H1 (cell line): ENCODE measurements around the gene PDCL3. TPM values are rescaled to one million over a fixed set of nuclear protein-coding genes. Genes with fewer than 3 reads are reported as not detected.
A peak's percentile ranks its signal among the peaks of the same experiment; 100 is the strongest.

Source experiments
- CTCF ChIA-PET: fragments of 300-600 bp; sonication (Branson Sonifier 250); formaldehyde crosslinking; loops from one replicate; lab custom pipeline; 2021; ENCODE audit not compliant: partially characterized antibody; lab: Charles Lee
- POLR2A ChIA-PET: fragments of 300-600 bp; sonication (Branson Sonifier 250); formaldehyde crosslinking; loops from one replicate; lab custom pipeline; 2021; ENCODE audit warnings: inconsistent platforms; ENCODE audit not compliant: partially characterized antibody; lab: Charles Lee
- DNase-seq, 2 experiments: peaks; one replicate each; pipeline versions ENCODE4 v3.0.0 to v3.0.0-alpha.2; 2010 to 2022; ENCODE audit warnings: low spot score in 2 of 2, low read depth in 1 of 2, mixed read lengths in 1 of 2
- FAIRE-seq: peaks from 2 replicates; lab custom pipeline; 2011; peaks lifted over from hg19 to GRCh38; lab: Jason Lieb, UNC
- H2AFZ ChIP-seq: 2 replicates; pipeline ENCODE4 v1.8.1; 2012; ENCODE audit warnings: low read length, inconsistent platforms
- H2AK5ac ChIP-seq: 2 replicates; pipeline ENCODE4 v1.6.1; 2013; ENCODE audit warnings: low read depth, low read length
- H2BK120ac ChIP-seq: replicated peaks from 2 replicates; pipeline ENCODE3; 2013; ENCODE audit warnings: low read depth, low read length, inconsistent platforms
- H2BK12ac ChIP-seq: 2 replicates; pipeline ENCODE4 v1.6.1; 2013; ENCODE audit warnings: low read depth, low read length
- H2BK15ac ChIP-seq: 2 replicates; pipeline ENCODE4 v1.6.1; 2013; ENCODE audit warnings: low read length
- H2BK20ac ChIP-seq: 2 replicates; pipeline ENCODE4 v1.6.1; 2013; ENCODE audit warnings: low read length
- H2BK5ac ChIP-seq: 2 replicates; pipeline ENCODE4 v1.6.1; 2013; ENCODE audit warnings: low read depth, low read length
- H3K14ac ChIP-seq: 2 replicates; pipeline ENCODE4 v1.6.1; 2013; ENCODE audit warnings: inconsistent platforms; ENCODE audit not compliant: insufficient read length
- H3K18ac ChIP-seq: 2 replicates; pipeline ENCODE4 v1.6.1; 2013; ENCODE audit warnings: low read length; ENCODE audit errors: extremely low read depth
- H3K23ac ChIP-seq: 2 replicates; pipeline ENCODE4 v1.6.1; 2013; ENCODE audit warnings: inconsistent platforms; ENCODE audit not compliant: insufficient read length
- H3K23me2 ChIP-seq: 2 replicates; pipeline ENCODE4 v1.6.1; 2013; ENCODE audit warnings: low read depth, low read length
- H3K27ac ChIP-seq: 2 replicates; pipeline ENCODE4 v1.6.1; 2011; ENCODE audit warnings: low read depth, low read length, inconsistent platforms
- H3K27me3 ChIP-seq, 4 experiments: replicated peaks in 1 of 4; 1 replicate in 1 of 4; 2 replicates in 3 of 4; pipeline versions ENCODE4 v1.6.1 to v1.8.1; 2011 to 2013; ENCODE audit warnings: low read length in 3 of 4, mild to moderate bottlenecking in 3 of 4, inconsistent platforms in 2 of 4, mixed read lengths in 2 of 4, moderate library complexity in 1 of 4; ENCODE audit not compliant: control insufficient read depth in 3 of 4, insufficient read depth in 3 of 4; ENCODE audit errors: extremely low read depth in 1 of 4
- H3K36me3 ChIP-seq, 4 experiments: 2 replicates each; pipeline versions ENCODE4 v1.6.1 to v1.8.1; 2011 to 2013; ENCODE audit warnings: mild to moderate bottlenecking in 4 of 4, low read length in 3 of 4, moderate library complexity in 2 of 4, control low read depth in 1 of 4, inconsistent platforms in 1 of 4; ENCODE audit not compliant: insufficient read depth in 4 of 4, control insufficient read depth in 2 of 4
- H3K4ac ChIP-seq: replicated peaks from 2 replicates; pipeline ENCODE3; 2013; ENCODE audit warnings: low read length, low read depth, mixed read lengths, inconsistent platforms; ENCODE audit not compliant: insufficient read length
- H3K4me1 ChIP-seq, 4 experiments: replicated peaks in 1 of 4; 1 replicate in 1 of 4; 2 replicates in 3 of 4; pipeline versions ENCODE4 v1.6.1 to v1.8.1; 2011 to 2013; ENCODE audit warnings: low read length in 3 of 4, inconsistent platforms in 2 of 4, mixed read lengths in 1 of 4; ENCODE audit not compliant: insufficient read depth in 4 of 4, control insufficient read depth in 3 of 4
- H3K4me2 ChIP-seq, 2 experiments: 2 replicates each; pipeline versions ENCODE4 v1.6.1 to v1.8.1; 2011 to 2013; ENCODE audit warnings: low read depth in 2 of 2, low read length in 2 of 2, control low read depth in 1 of 2, inconsistent platforms in 1 of 2, mild to moderate bottlenecking in 1 of 2; ENCODE audit not compliant: insufficient read depth in 1 of 2
- H3K4me3 ChIP-seq, 4 experiments: fragments of 200-600, 300-600 bp in 1 of 4; sonication (generic), shearing (Covaris generic), sonication (Bioruptor Twin) in 1 of 4; 2 replicates each; pipeline versions ENCODE4 v1.5.1 to v1.8.1; 2011 to 2016; ENCODE audit warnings: low read length in 4 of 4, low read depth in 3 of 4, control low read depth in 2 of 4, inconsistent platforms in 2 of 4, mild to moderate bottlenecking in 2 of 4, mixed read lengths in 1 of 4, moderate library complexity in 1 of 4; ENCODE audit not compliant: insufficient read depth in 2 of 4; ENCODE audit errors: extremely low read depth in 1 of 4
- H3K56ac ChIP-seq: replicated peaks from 2 replicates; pipeline ENCODE3; 2013; ENCODE audit warnings: low read depth, mild to moderate bottlenecking, mixed read lengths, low read length, inconsistent platforms; ENCODE audit not compliant: insufficient read length
- H3K79me1 ChIP-seq: 2 replicates; pipeline ENCODE4 v1.6.1; 2013; ENCODE audit warnings: low read depth, low read length, control low read depth
- H3K79me2 ChIP-seq, 2 experiments: 2 replicates each; pipeline versions ENCODE4 v1.6.1 to v1.8.1; 2012 to 2013; ENCODE audit warnings: low read length in 2 of 2, mild to moderate bottlenecking in 2 of 2, inconsistent platforms in 1 of 2; ENCODE audit not compliant: insufficient read depth in 2 of 2, control insufficient read depth in 1 of 2
- H3K9ac ChIP-seq, 4 experiments: replicated peaks in 1 of 4; 1 replicate in 1 of 4; 2 replicates in 3 of 4; pipeline versions ENCODE4 v1.6.1 to v1.8.1; 2011 to 2013; ENCODE audit warnings: low read depth in 3 of 4, low read length in 3 of 4, control low read depth in 2 of 4, mild to moderate bottlenecking in 2 of 4, moderate library complexity in 2 of 4, inconsistent platforms in 1 of 4; ENCODE audit errors: extremely low read depth in 1 of 4
- H3K9me3 ChIP-seq, 2 experiments: 2 replicates each; pipeline versions ENCODE4 v1.6.1 to v1.8.1; 2012 to 2013; ENCODE audit warnings: mild to moderate bottlenecking in 2 of 2, moderate library complexity in 2 of 2, control low read depth in 1 of 2, inconsistent platforms in 1 of 2, low read depth in 1 of 2, low read length in 1 of 2, mixed read lengths in 1 of 2; ENCODE audit not compliant: insufficient read depth in 2 of 2
- H4K20me1 ChIP-seq, 2 experiments: replicated peaks in 1 of 2; 2 replicates each; pipeline versions ENCODE3 to v1.8.1; 2011 to 2013; ENCODE audit warnings: inconsistent platforms in 2 of 2, low read length in 2 of 2, mild to moderate bottlenecking in 1 of 2; ENCODE audit not compliant: insufficient read depth in 2 of 2, control insufficient read depth in 1 of 2
- H4K5ac ChIP-seq: 2 replicates; pipeline ENCODE4 v1.6.1; 2013; ENCODE audit warnings: low read length, low read depth, mixed read lengths, inconsistent platforms; ENCODE audit not compliant: insufficient read length
- H4K8ac ChIP-seq: 2 replicates; pipeline ENCODE4 v1.8.0; 2013; ENCODE audit warnings: mild to moderate bottlenecking, moderate library complexity, low read length, inconsistent platforms; ENCODE audit not compliant: insufficient read depth; ENCODE audit errors: extremely low read depth
- H4K91ac ChIP-seq: replicated peaks from 2 replicates; pipeline ENCODE3; 2013; ENCODE audit warnings: low read length, mixed read lengths, inconsistent platforms; ENCODE audit not compliant: insufficient read length
- SP2 ChIP-seq: IDR thresholded peaks from 2 replicates; pipeline ENCODE4 v1.6.1; 2012; ENCODE audit warnings: mild to moderate bottlenecking, low read length, inconsistent platforms
- WGBS, 2 experiments: shearing (Covaris generic) in 1 of 2; methylation state at CpG; one replicate each; pipeline versions ENCODE4 v1.1.6 to v1.1.7; 2013 to 2015; ENCODE audit warnings: low lambda C conversion rate in 2 of 2, mixed read lengths in 2 of 2, inconsistent platforms in 1 of 2, low coverage in 1 of 2, missing lambda C conversion rate in 1 of 2; ENCODE audit not compliant: insufficient replicate concordance in 2 of 2, insufficient coverage in 1 of 2, insufficient read length in 1 of 2; ENCODE audit errors: extremely low coverage in 1 of 2, missing lambda C conversion rate in 1 of 2; 5-methylcytosine and 5-hydroxymethylcytosine counted together
- polyA plus RNA-seq, 7 experiments: library from polyadenylated mRNA; depleted of rRNA in 3 of 7; stranded (reverse) in 5 of 7; unstranded in 2 of 7; fragments of >200 nt in 5 of 7; fragments of 200-250 nt in 2 of 7; gene quantifications; 1 replicate in 5 of 7; 2 replicates in 1 of 7; 4 replicates in 1 of 7; pipeline versions ENCODE4 v1.2.1 to v1.2.3, GENCODE V29; 2011 to 2013; ENCODE audit warnings: missing spikeins in 2 of 7, mixed read lengths in 2 of 7
- small RNA-seq: library from polyadenylated mRNA; stranded (forward); fragments of <200 nt; extraction: miRNeasy Mini kit (QIAGEN cat#:217004); gene quantifications from one replicate; pipeline ENCODE3, GENCODE V24; 2013; ENCODE audit not compliant: insufficient read depth
- total RNA-seq: library from RNA; stranded (reverse); fragmentation: NEBNext Ultra II Directional; extraction: Animal tissue kit (Norgen Biotek cat#: 25700); gene quantifications from 2 replicates; pipeline ENCODE4 v1.2.1, GENCODE V29; 2021

PDCL3 gene
- total and polyA plus RNA-seq, 2 of the 8 experiments (the other 6 are each of a cell fraction or from before 2014, with no cell fraction given), result 19.8 to 29.4 TPM

GRCh38 chr2:100625717-100626116 lies 62.9 kb downstream of the PDCL3 start:
- H2BK120ac ChIP-seq, result no peak overlapping the region
- no peak overlapping the region for H3K27ac ChIP-seq
- H2BK20ac ChIP-seq, result no peak overlapping the region
- no peaks in the 10 kb centered on the region for H3K79me2 ChIP-seq
- no peak for FAIRE-seq
- 83% methylated on average over 6 of the region's 6 CpGs; no CpG with 5 or more reads in 1 of the 2 experiments for WGBS, 2 experiments
- H2AFZ ChIP-seq, result no peak overlapping the region
- no peak overlapping the region for H3K4me3 ChIP-seq
- no peaks in the 10 kb centered on the region for H3K36me3 ChIP-seq
- no peak overlapping the region for H4K8ac ChIP-seq
- no peak overlapping the region for H3K9ac ChIP-seq
- H3K79me1 ChIP-seq, result no peaks in the 10 kb centered on the region
- no peak overlapping the region for H3K14ac ChIP-seq
- H3K4me2 ChIP-seq, result no peak overlapping the region
- DNase-seq, result peak in 1 of 2 experiments; percentile 19
- no peak for TF ChIP-seq SP2
- H3K23me2 ChIP-seq, result no peaks in the 10 kb centered on the region
- peaks cover 1 to 8% of the 10 kb centered on the region in 2 experiments; a peak in 1 of 4 replicates for H3K9me3 ChIP-seq
- no peaks in the 10 kb centered on the region for H4K20me1 ChIP-seq
- ChIA-PET CTCF (interaction anchor here (0.6 to 1.0 kb wide), 3 partner anchors 19 to 145 kb away, joined by 3 read pairs; no protein-coding TSS in a partner anchor), POLR2A (no interaction called here)
- H4K91ac ChIP-seq, result no peak overlapping the region
- no peak overlapping the region for H3K4ac ChIP-seq
- no peak overlapping the region for H2BK15ac ChIP-seq
- H4K5ac ChIP-seq, result no peak overlapping the region
- H3K4me1 ChIP-seq, result peaks cover 0 to 3% (median 1%) of the 10 kb centered on the region in 4 experiments; a peak in 3 of 7 replicates
- no peaks in the 10 kb centered on the region for H3K27me3 ChIP-seq
- no peak overlapping the region for H2AK5ac ChIP-seq
- no peak overlapping the region for H2BK12ac ChIP-seq
- H2BK5ac ChIP-seq, result no peak overlapping the region
- no peak overlapping the region for H3K23ac ChIP-seq
- H3K56ac ChIP-seq, result no peak overlapping the region
- no peak overlapping the region for H3K18ac ChIP-seq

Small RNAs within 50 kb of the gene (small RNA-seq; reads per million reads assigned to genes)
- not detected for gene HMGN2P22

Other genes starting within 250 kb of the PDCL3 start
- 0.42 and 0.74 TPM in 2 replicates for gene LONRF2, start 240.5 kb upstream of the PDCL3 start, total RNA-seq
- 0.22 and 0.24 TPM in 2 replicates for gene LONRF2, start 240.5 kb upstream of the PDCL3 start, polyA plus RNA-seq (2011; rRNA removed)
- 29.1 and 34.1 TPM in 2 replicates for gene CHST10, start 145.3 kb upstream of the PDCL3 start, total RNA-seq
- gene CHST10, start 145.3 kb upstream of the PDCL3 start, polyA plus RNA-seq (2011; rRNA removed), result 23.1 and 27.3 TPM in 2 replicates
- not detected in 2 replicates for gene NMS, start 92.5 kb upstream of the PDCL3 start, total RNA-seq
- not detected in 2 replicates for gene NMS, start 92.5 kb upstream of the PDCL3 start, polyA plus RNA-seq (2011; rRNA removed)